T-cell (primary cell): ENCODE measurements around the gene RXRB. TPM values are rescaled to one million over a fixed set of nuclear protein-coding genes. Genes with fewer than 3 reads are reported as not detected.

ENCODE experiments used
- ATAC-seq, 4 experiments: fragments of 200-7000 bp in 3 of 4; fragments of 150-1000 bp in 1 of 4; cut with Tn5 transposase; replicated peaks in 1 of 4; 1 replicate in 3 of 4; 2 replicates in 1 of 4; pipeline ENCODE4 v1.10.0; 2021; ENCODE audit warnings: moderate library complexity in 3 of 4, mild to moderate bottlenecking in 2 of 4, moderate number of reproducible peaks in 1 of 4
- CTCF ChIA-PET, 2 donors: fragments of 300-600 bp; sonication (Branson Sonifier 250); formaldehyde crosslinking; loops; one replicate each; lab custom pipeline; 2022; ENCODE audit warnings: antibody characterized with exemption in 2 of 2; lab: Charles Lee
- POLR2A ChIA-PET, 2 donors: fragments of 300-600 bp; sonication (Branson Sonifier 250); formaldehyde crosslinking; loops; one replicate each; lab custom pipeline; 2022; ENCODE audit warnings: antibody characterized with exemption in 2 of 2; lab: Charles Lee
- DNase-seq, 35 experiments: peaks; one replicate each; pipeline versions ENCODE4 v3.0.0 to v3.0.0-alpha.2; 2013 to 2023
- H3K27ac ChIP-seq: one replicate; pipeline ENCODE4 v1.5.1; 2013; ENCODE audit warnings: low read length
- H3K27me3 ChIP-seq, 2 experiments: replicated peaks in 1 of 2; 1 replicate in 1 of 2; 2 replicates in 1 of 2; pipeline versions ENCODE4 v1.6.1 to v1.7.0; 2013; ENCODE audit warnings: low read length in 1 of 2, mixed read lengths in 1 of 2; ENCODE audit not compliant: control insufficient read depth in 2 of 2, insufficient read depth in 2 of 2; ENCODE audit errors: extremely low read depth in 1 of 2
- H3K36me3 ChIP-seq, 2 donors: 1 replicate in 1 of 2; 2 replicates in 1 of 2; pipeline versions ENCODE4 v1.6.1 to v1.7.0; 2013; ENCODE audit warnings: low read length in 1 of 2; ENCODE audit not compliant: control insufficient read depth in 2 of 2, insufficient read depth in 1 of 2; ENCODE audit errors: extremely low read depth in 1 of 2
- H3K4me1 ChIP-seq, 2 experiments: 1 replicate in 1 of 2; 2 replicates in 1 of 2; pipeline versions ENCODE4 v1.6.1 to v1.7.0; 2013; ENCODE audit warnings: low read length in 2 of 2, mixed read lengths in 1 of 2; ENCODE audit not compliant: insufficient read depth in 2 of 2, control insufficient read depth in 1 of 2; ENCODE audit errors: extremely low read depth in 1 of 2
- H3K4me3 ChIP-seq, 2 donors: 1 replicate in 1 of 2; 2 replicates in 1 of 2; pipeline versions ENCODE4 v1.5.1 to v1.7.0; 2013; ENCODE audit warnings: mild to moderate bottlenecking in 2 of 2, low read length in 1 of 2, moderate library complexity in 1 of 2; ENCODE audit not compliant: control insufficient read depth in 1 of 2; ENCODE audit errors: extremely low read depth in 1 of 2
- H3K9me3 ChIP-seq: 2 replicates; pipeline ENCODE4 v1.7.0; 2013
- H3K27ac Mint-ChIP-seq, 2 donors: one replicate each; pipeline ENCODE4 v1.8.0; 2020 to 2021; ENCODE audit warnings: mild to moderate bottlenecking in 2 of 2, mixed read lengths in 2 of 2
- H3K27me3 Mint-ChIP-seq, 2 donors: one replicate each; pipeline ENCODE4 v1.8.0; 2021 to 2022; ENCODE audit warnings: mixed read lengths in 2 of 2
- H3K36me3 Mint-ChIP-seq: one replicate; pipeline ENCODE4 v1.8.0; 2021; ENCODE audit warnings: mixed read lengths
- H3K4me1 Mint-ChIP-seq, 3 donors: one replicate each; pipeline ENCODE4 v1.8.0; 2020 to 2022; ENCODE audit warnings: mixed read lengths in 3 of 3, mild to moderate bottlenecking in 1 of 3
- H3K4me3 Mint-ChIP-seq, 3 donors: one replicate each; pipeline ENCODE4 v1.8.0; 2020 to 2022; ENCODE audit warnings: mild to moderate bottlenecking in 3 of 3, mixed read lengths in 3 of 3, moderate library complexity in 3 of 3
- H3K9me3 Mint-ChIP-seq, 3 donors: one replicate each; pipeline ENCODE4 v1.8.0; 2020 to 2022; ENCODE audit warnings: mixed read lengths in 3 of 3
- WGBS: methylation state at CpG from one replicate; pipeline ENCODE4 v1.1.5; 2013; ENCODE audit warnings: missing lambda C conversion rate; ENCODE audit not compliant: insufficient coverage; 5-methylcytosine and 5-hydroxymethylcytosine counted together
- total RNA-seq, 35 experiments: library from RNA in 6 of 35; stranded (reverse) in 6 of 35; fragments of 120-200 nt in 1 of 35; gene quantifications; one replicate each; pipeline versions ENCODE4 v1.2.1 to v1.2.4 and lab custom pipeline; 2013 to 2026

The RXRB gene
- total RNA-seq (100 to 1,000 TPM in 2 of 5 donors, 10 to 100 TPM in 3; 65.5 to 104 (median 96.4) TPM), total RNA-seq (lab: John Stamatoyannopoulos, UW) (51.5 to 126 (median 68.2) reads per million in 29 experiments)
- total RNA-seq (2013), result 35.2 TPM

GRCh38 chr6:33200219-33201146, at the start of gene RXRB, which contains the start of gene SLC39A7:
TSS of gene RXRB (minus strand) at chr6:33200665. CDS start at chr6:33200476, 189 bp downstream.
TSS of gene SLC39A7 (plus strand) at chr6:33200867. CDS start at chr6:33201246, 379 bp downstream.
- ChIA-PET POLR2A (interaction anchor here in 1 of 2 donors (0.7 kb wide), 1 partner anchor 17 kb away, joined by 9 read pairs; no protein-coding TSS in a partner anchor), CTCF (interaction anchor here in 1 of 2 donors (0.7 kb wide), 1 partner anchor 97 kb away, joined by 6 read pairs; no protein-coding TSS in a partner anchor)
- Histone ChIP-seq H3K36me3 (peaks cover 0 to 44% of the 10 kb centered on the region in 2 donors), H3K4me1 (peaks cover 20 to 61% of the 10 kb centered on the region in 2 experiments), H3K9me3 (no peaks in the 10 kb centered on the region), H3K27ac (peak within 1 kb of the TSS; percentile 97), H3K27me3 (no peaks in the 10 kb centered on the region), H3K4me3 (peak within 1 kb of the TSS; percentile 94 to 97)
- peak within 1 kb of the TSS; percentile 97 to 100 (median 99) for H3K4me3 Mint-ChIP-seq
- WGBS, result 0% methylated on average over 51 of the region's 68 CpGs
- H3K9me3 Mint-ChIP-seq, result no peaks in the 10 kb centered on the region
- ATAC-seq (peak; percentile 77 to 80 (median 80)), DNase-seq (peak; percentile 95 to 100 (median 99))
- no peaks in the 10 kb centered on the region for H3K27me3 Mint-ChIP-seq
- peaks cover 40% of the 10 kb centered on the region for H3K36me3 Mint-ChIP-seq
- H3K4me1 Mint-ChIP-seq, result peaks cover 71 to 75% (median 74%) of the 10 kb centered on the region in 3 donors
- H3K27ac Mint-ChIP-seq, result peak within 1 kb of the TSS; percentile 99 to 100

- H3K4me3 Mint-ChIP-seq, result peak overlapping the region; percentile 87 to 97 (median 87)
- DNase-seq, result no peak
- peaks cover 0 to 2% of the 10 kb centered on the region in 2 experiments for H3K27me3 ChIP-seq
Measured at GRCh38 chr6:33249732-33250630, 49.5 kb upstream of the RXRB start.

GRCh38 chr6:33248932-33249731, 48.7 kb upstream of the RXRB start:
- H3K36me3 ChIP-seq, result peaks cover 0 to 16% of the 10 kb centered on the region in 2 donors
- Mint-ChIP-seq H3K9me3 (no peaks in the 10 kb centered on the region), H3K4me3 (peak overlapping the region; percentile 87 to 97 (median 87)), H3K4me1 (peaks cover 38 to 39% (median 39%) of the 10 kb centered on the region in 3 donors), H3K36me3 (peaks cover 5% of the 10 kb centered on the region), H3K27ac (peak overlapping the region; percentile 98), H3K27me3 (no peaks in the 10 kb centered on the region)
- ATAC-seq, result peak; percentile 87 to 90 (median 90)
- peaks cover 0 to 2% of the 10 kb centered on the region in 2 experiments for H3K27me3 ChIP-seq
- H3K9me3 ChIP-seq, result no peaks in the 10 kb centered on the region
- POLR2A ChIA-PET, result interaction anchor here (0.6 to 1.1 kb wide), 5 partner anchors 22 to 277 kb away, joined by 3 read pairs; no protein-coding TSS in a partner anchor
- CTCF ChIA-PET, result interaction anchor here in 1 of 2 donors (0.6 to 2.3 kb wide), 28 partner anchors 11 to 381 kb away, joined by 3 to 16 read pairs (median 5); partner anchors contain the start of genes HLA-DPB1, HSD17B8, PFDN6 and RGL2
- H3K4me1 ChIP-seq, result peaks cover 19 to 31% of the 10 kb centered on the region in 2 experiments
- peak overlapping the region; percentile 58 to 83 for H3K4me3 ChIP-seq
- 1% methylated on average over 51 of the region's 58 CpGs for WGBS
- DNase-seq, result peak; percentile 91 to 99 (median 94)
- peak overlapping the region; percentile 95 for H3K27ac ChIP-seq

More at GRCh38 chr6:33249732-33250630, 49.5 kb upstream of the RXRB start:
- ATAC-seq, result no peak
- Histone ChIP-seq H3K27ac (peak overlapping the region; percentile 95), H3K4me3 (peak overlapping the region; percentile 58 to 83), H3K4me1 (peaks cover 19 to 31% of the 10 kb centered on the region in 2 experiments), H3K9me3 (no peaks in the 10 kb centered on the region), H3K36me3 (peaks cover 0 to 16% of the 10 kb centered on the region in 2 donors)
- Mint-ChIP-seq H3K4me1 (peaks cover 38 to 39% (median 39%) of the 10 kb centered on the region in 3 donors), H3K36me3 (peaks cover 5% of the 10 kb centered on the region), H3K27me3 (no peaks in the 10 kb centered on the region), H3K27ac (peak overlapping the region; percentile 98), H3K9me3 (no peaks in the 10 kb centered on the region)
- 26% methylated on average over 11 of the region's 15 CpGs for WGBS
- CTCF ChIA-PET, result interaction anchor here in 1 of 2 donors (1.0 to 2.3 kb wide), 14 partner anchors 14 to 316 kb away, joined by 3 to 16 read pairs (median 8); partner anchors contain the start of genes RGL2, RING1, RPS18 and VPS52
- POLR2A ChIA-PET, result interaction anchor here in 1 of 2 donors (0.7 to 1.0 kb wide), 3 partner anchors 51 to 278 kb away, joined by 3 read pairs; no protein-coding TSS in a partner anchor

- DNase-seq (peak in 6 of 35 experiments; percentile 34 to 56 (median 45)), ATAC-seq (peak; percentile 12 to 34 (median 20))
- H3K27me3 Mint-ChIP-seq, result no peaks in the 10 kb centered on the region
- WGBS, result 0% methylated on average over 18 of the region's 18 CpGs
- H3K4me1 Mint-ChIP-seq, result peaks cover 38 to 39% (median 39%) of the 10 kb centered on the region in 3 donors
- no peaks in the 10 kb centered on the region for H3K9me3 ChIP-seq
- ChIA-PET CTCF (interaction anchor here in 1 of 2 donors (0.6 to 2.3 kb wide), 28 partner anchors 12 to 380 kb away, joined by 3 to 16 read pairs (median 6); partner anchors contain the start of genes HLA-DPA1, HLA-DPB1, HSD17B8 and PFDN6), POLR2A (interaction anchor here (0.6 to 1.1 kb wide), 3 partner anchors 23 to 75 kb away, joined by 3 to 4 read pairs (median 3); no protein-coding TSS in a partner anchor)
- H3K4me3 Mint-ChIP-seq, result peak overlapping the region; percentile 87 to 97 (median 87)
- peaks cover 5% of the 10 kb centered on the region for H3K36me3 Mint-ChIP-seq
- peaks cover 0 to 16% of the 10 kb centered on the region in 2 donors for H3K36me3 ChIP-seq
- peaks cover 0 to 2% of the 10 kb centered on the region in 2 experiments for H3K27me3 ChIP-seq
- peak overlapping the region; percentile 58 to 83 for H3K4me3 ChIP-seq
- H3K27ac ChIP-seq, result peak overlapping the region; percentile 95
- H3K27ac Mint-ChIP-seq, result peak overlapping the region; percentile 98
- no peaks in the 10 kb centered on the region for H3K9me3 Mint-ChIP-seq
- H3K4me1 ChIP-seq, result peaks cover 19 to 31% of the 10 kb centered on the region in 2 experiments
Measured at GRCh38 chr6:33248643-33248931, 48.1 kb upstream of the RXRB start.
